GM19043 (cell line): ENCODE results near the gene YBX1.
"Not testable (repeated sequence)": the region's sequence is repeated elsewhere in the genome, so short reads cannot be mapped to it uniquely, and the experiment has no call there.

Source experiments
- ATAC-seq: cut with Tn5 transposase; IDR thresholded peaks from one replicate; pipeline ENCODE4 v1.9.1; 2021; ENCODE audit warnings: low read depth; ENCODE audit not compliant: unreplicated experiment

YBX1 gene

GRCh38 chr1:42686418-42686817, 4.2 kb downstream of the YBX1 start:
- no peak for ATAC-seq

GRCh38 chr1:42689912-42690311, 7.7 kb downstream of the YBX1 start:
- ATAC-seq = no peak

- ATAC-seq = no peak
Measured at GRCh38 chr1:42690477-42691156, 8.4 kb downstream of the YBX1 start.

- no peak for ATAC-seq
Measured at GRCh38 chr1:42691157-42691498, 8.9 kb downstream of the YBX1 start.

- ATAC-seq = no peak
Measured at GRCh38 chr1:42692461-42692860, 10.2 kb downstream of the YBX1 start.

- ATAC-seq = no peak
Measured at GRCh38 chr1:42692911-42693310, 10.7 kb downstream of the YBX1 start.

- no peak for ATAC-seq
Measured at GRCh38 chr1:42698081-42698813, 16.0 kb downstream of the YBX1 start.

GRCh38 chr1:42700006-42700405, 17.8 kb downstream of the YBX1 start:
- ATAC-seq = no peak

GRCh38 chr1:42703888-42704464, 21.8 kb downstream of the YBX1 start:
- ATAC-seq = no peak

GRCh38 chr1:42712808-42713207, 30.6 kb downstream of the YBX1 start:
- ATAC-seq = not testable (repeated sequence)

GRCh38 chr1:42713293-42713692, 31.1 kb downstream of the YBX1 start:
- no peak for ATAC-seq

- not testable (repeated sequence) for ATAC-seq
Measured at GRCh38 chr1:42714441-42714840, 32.2 kb downstream of the YBX1 start.

GRCh38 chr1:42720868-42721267, 38.6 kb downstream of the YBX1 start:
- ATAC-seq = no peak

GRCh38 chr1:42721926-42722325, 39.7 kb downstream of the YBX1 start:
- no peak for ATAC-seq

GRCh38 chr1:42722403-42722802, 40.2 kb downstream of the YBX1 start:
- ATAC-seq = not testable (repeated sequence)

GRCh38 chr1:42723511-42723910, 41.3 kb downstream of the YBX1 start:
- ATAC-seq = no peak

GRCh38 chr1:42725820-42726219, 43.6 kb downstream of the YBX1 start:
- not testable (repeated sequence) for ATAC-seq

- no peak for ATAC-seq
Measured at GRCh38 chr1:42730002-42730401, 47.8 kb downstream of the YBX1 start.

GRCh38 chr1:42730988-42731387, 48.8 kb downstream of the YBX1 start:
- no peak for ATAC-seq

GRCh38 chr1:42731585-42731984, 49.4 kb downstream of the YBX1 start:
- ATAC-seq = no peak

GRCh38 chr1:42732126-42732680, 50.0 kb downstream of the YBX1 start:
- no peak for ATAC-seq
